ENCODE measurements around the gene RAP1GAP2. TPM values are rescaled to one million over a fixed set of nuclear protein-coding genes. Genes with fewer than 3 reads are reported as not detected.

RAP1GAP2 gene
- total and polyA plus RNA-seq, 7 donors, result 4.8 to 14.7 (median 12.5) TPM

DNA sequence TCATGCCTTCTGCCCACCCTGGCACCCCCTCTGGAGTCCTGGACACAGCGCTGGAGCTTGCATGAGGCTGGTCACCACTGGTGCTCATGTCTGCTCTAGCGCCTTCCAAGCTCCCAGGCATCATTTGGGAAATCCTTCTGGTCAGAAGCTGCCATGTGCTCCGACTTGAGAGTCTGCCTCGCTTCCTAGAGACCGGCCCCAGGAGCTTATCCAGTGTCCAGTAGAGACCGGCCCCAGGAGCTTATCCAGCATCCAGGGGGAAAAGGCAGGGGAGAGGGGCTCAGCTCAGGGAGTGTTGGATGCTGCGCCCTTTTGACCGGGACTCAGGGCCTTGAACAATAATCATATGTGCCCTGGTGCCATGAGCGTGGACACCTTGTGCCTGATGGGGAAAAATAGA lies 106.3 kb downstream of the RAP1GAP2 start:
- no peak overlapping the region for H3K27ac ChIP-seq
- TF ChIP-seq EP300 (IDR thresholded peaks at IDR 0.05), result no peak
- TF ChIP-seq, protein P1, sequence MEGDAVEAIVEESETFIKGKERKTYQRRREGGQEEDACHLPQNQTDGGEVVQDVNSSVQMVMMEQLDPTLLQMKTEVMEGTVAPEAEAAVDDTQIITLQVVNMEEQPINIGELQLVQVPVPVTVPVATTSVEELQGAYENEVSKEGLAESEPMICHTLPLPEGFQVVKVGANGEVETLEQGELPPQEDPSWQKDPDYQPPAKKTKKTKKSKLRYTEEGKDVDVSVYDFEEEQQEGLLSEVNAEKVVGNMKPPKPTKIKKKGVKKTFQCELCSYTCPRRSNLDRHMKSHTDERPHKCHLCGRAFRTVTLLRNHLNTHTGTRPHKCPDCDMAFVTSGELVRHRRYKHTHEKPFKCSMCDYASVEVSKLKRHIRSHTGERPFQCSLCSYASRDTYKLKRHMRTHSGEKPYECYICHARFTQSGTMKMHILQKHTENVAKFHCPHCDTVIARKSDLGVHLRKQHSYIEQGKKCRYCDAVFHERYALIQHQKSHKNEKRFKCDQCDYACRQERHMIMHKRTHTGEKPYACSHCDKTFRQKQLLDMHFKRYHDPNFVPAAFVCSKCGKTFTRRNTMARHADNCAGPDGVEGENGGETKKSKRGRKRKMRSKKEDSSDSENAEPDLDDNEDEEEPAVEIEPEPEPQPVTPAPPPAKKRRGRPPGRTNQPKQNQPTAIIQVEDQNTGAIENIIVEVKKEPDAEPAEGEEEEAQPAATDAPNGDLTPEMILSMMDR (IDR thresholded peaks at IDR 0.05), result no peak
- no peak for TF ChIP-seq POLR2AphosphoS5 (IDR thresholded peaks at IDR 0.05)
- TF ChIP-seq POLR2A (IDR thresholded peaks at IDR 0.05), result no peak
- H3K9me3 ChIP-seq, result no peaks in the 10 kb centered on the region
- H3K4me1 ChIP-seq, result peaks cover 0 to 10% (median 9%) of the 10 kb centered on the region in 4 donors
- WGBS, 2 donors, result 95 to 97% methylated on average over 9 of the region's 9 CpGs
- H3K27me3 ChIP-seq, result no peaks in the 10 kb centered on the region
- H3K36me3 ChIP-seq, result peaks cover 0 to 3% (median 0%) of the 10 kb centered on the region in 4 donors
- no peak for DNase-seq
- intact Hi-C loops (cut with DNase I), result no loop called here
- H3K4me3 ChIP-seq, result no peak overlapping the region

DNA sequence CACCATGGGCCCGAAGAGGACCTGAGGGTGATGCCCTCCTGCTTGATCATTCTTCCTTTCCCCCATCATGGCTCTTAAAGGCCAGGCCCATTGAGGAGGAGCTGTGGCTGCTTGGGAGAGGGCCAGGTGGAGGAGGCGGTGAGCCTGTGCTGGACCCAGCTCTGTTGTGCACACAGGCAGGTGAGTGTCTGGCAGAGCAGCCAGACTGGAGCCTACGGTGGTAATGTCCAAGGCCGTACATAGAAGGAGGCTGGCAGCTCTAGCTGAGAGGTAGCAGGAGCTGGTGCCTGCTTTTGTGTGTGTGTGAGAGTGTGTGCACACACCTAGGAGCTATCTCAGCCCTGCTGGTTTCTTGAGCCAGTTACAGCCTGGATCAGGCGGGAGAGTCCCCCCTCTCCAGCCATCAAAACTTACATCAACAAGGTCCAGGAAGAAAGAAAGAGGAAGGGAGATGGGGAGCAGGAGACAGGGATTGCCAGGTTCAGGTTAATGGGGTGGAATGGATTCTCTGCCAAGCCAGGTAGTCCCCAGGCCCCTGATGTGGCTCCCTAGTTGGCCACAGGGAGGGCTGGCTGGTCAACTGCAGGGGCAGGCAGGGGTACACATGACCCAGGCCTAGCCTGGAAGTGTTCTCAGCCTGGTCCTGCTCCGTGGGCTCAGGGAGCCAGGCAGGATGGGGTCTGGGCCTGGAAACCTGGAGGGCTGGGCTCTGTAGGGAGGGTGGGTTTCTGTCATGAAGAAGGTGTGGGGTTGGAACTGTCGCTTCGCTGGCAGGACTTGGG lies 107.1 kb downstream of the RAP1GAP2 start:
- peaks cover 0 to 9% (median 0%) of the 10 kb centered on the region in 4 donors for H3K36me3 ChIP-seq
- no peak overlapping the region for H3K27ac ChIP-seq
- H3K4me3 ChIP-seq, result no peak overlapping the region
- no peak for DNase-seq
- intact Hi-C loops (cut with DNase I), result no loop called here
- H3K9me3 ChIP-seq, result no peaks in the 10 kb centered on the region
- H3K27me3 ChIP-seq, result no peaks in the 10 kb centered on the region
- TF ChIP-seq, protein P1 (IDR thresholded peaks at IDR 0.05), result no peak
- TF ChIP-seq POLR2A (IDR thresholded peaks at IDR 0.05), result no peak
- TF ChIP-seq POLR2AphosphoS5 (IDR thresholded peaks at IDR 0.05), result no peak
- no peak for TF ChIP-seq EP300 (IDR thresholded peaks at IDR 0.05)
- 57 to 80% methylated on average over 8 of the region's 8 CpGs for WGBS, 2 donors
- peaks cover 0 to 10% (median 9%) of the 10 kb centered on the region in 4 donors for H3K4me1 ChIP-seq

DNA sequence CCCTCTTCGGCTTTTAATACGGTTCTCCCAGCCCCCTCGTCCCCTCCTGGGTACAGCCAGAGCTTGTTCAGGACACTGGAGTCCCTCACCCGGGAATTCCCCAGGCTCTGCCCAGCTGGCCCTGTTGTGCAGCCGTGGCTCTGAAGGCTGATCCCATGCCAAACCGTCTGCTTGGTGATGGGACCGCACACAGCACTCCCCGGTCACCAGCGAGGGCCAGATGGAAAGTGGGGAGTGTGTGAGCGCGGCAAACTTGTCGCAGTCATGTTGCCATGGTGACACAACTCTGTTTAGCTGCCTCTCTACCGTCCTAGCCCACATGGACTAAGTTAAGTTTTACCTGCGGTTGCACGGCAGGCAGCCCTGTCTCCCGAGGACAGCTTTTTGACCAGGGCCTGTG lies 107.9 kb downstream of the RAP1GAP2 start:
- Histone ChIP-seq H3K4me1 (peaks cover 0 to 10% (median 9%) of the 10 kb centered on the region in 4 donors), H3K36me3 (peaks cover 0 to 9% (median 0%) of the 10 kb centered on the region in 4 donors), H3K9me3 (no peaks in the 10 kb centered on the region), H3K4me3 (no peak overlapping the region), H3K27me3 (no peaks in the 10 kb centered on the region), H3K27ac (no peak overlapping the region)
- intact Hi-C loops (cut with DNase I), result no loop called here
- no peak for DNase-seq
- TF ChIP-seq, protein P1 (IDR thresholded peaks at IDR 0.05), result no peak
- TF ChIP-seq POLR2A (IDR thresholded peaks at IDR 0.05), result no peak
- TF ChIP-seq EP300 (IDR thresholded peaks at IDR 0.05), result no peak
- TF ChIP-seq POLR2AphosphoS5 (IDR thresholded peaks at IDR 0.05), result no peak
- WGBS, 2 donors, result 22 to 58% methylated on average over 16 of the region's 16 CpGs

DNA sequence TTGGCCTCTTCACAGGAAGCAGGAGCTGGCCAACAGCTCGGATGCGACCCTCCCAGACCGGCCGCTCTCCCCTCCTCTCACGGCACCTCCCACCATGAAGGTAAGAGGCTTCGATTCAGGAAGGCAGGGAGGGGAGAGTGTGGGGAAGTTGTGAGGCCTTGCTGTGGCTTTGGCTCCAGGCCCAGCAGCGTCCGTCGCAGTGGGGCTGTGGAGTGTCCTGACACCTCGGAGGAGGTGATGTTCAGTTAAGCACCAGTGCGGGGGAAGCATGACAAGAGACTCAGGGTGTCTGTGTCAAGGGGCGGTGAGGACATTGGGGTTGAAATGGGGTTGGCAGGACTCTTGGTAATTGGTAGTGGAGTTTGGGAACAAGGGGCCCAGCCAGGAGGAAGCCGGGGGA lies 109.0 kb downstream of the RAP1GAP2 start:
- WGBS, 2 donors, result 68 to 91% methylated on average over 13 of the region's 13 CpGs
- TF ChIP-seq EP300 (IDR thresholded peaks at IDR 0.05), result no peak
- TF ChIP-seq POLR2AphosphoS5 (IDR thresholded peaks at IDR 0.05), result no peak
- no peak for TF ChIP-seq POLR2A (IDR thresholded peaks at IDR 0.05)
- TF ChIP-seq, protein P1 (IDR thresholded peaks at IDR 0.05), result no peak
- Histone ChIP-seq H3K27ac (no peak overlapping the region), H3K4me1 (peaks cover 0 to 10% (median 9%) of the 10 kb centered on the region in 4 donors), H3K4me3 (no peak overlapping the region), H3K9me3 (no peaks in the 10 kb centered on the region), H3K36me3 (peaks cover 0 to 9% (median 0%) of the 10 kb centered on the region in 4 donors), H3K27me3 (no peaks in the 10 kb centered on the region)
- DNase-seq, result no peak
- intact Hi-C loops (cut with DNase I), result no loop called here

All from sigmoid colon (tissue), 7 donors.